ENCODE data around the gene PARP6. TPM values are rescaled to one million over a fixed set of nuclear protein-coding genes. Genes with fewer than 3 reads are reported as not detected.

Gene PARP6, protein sequence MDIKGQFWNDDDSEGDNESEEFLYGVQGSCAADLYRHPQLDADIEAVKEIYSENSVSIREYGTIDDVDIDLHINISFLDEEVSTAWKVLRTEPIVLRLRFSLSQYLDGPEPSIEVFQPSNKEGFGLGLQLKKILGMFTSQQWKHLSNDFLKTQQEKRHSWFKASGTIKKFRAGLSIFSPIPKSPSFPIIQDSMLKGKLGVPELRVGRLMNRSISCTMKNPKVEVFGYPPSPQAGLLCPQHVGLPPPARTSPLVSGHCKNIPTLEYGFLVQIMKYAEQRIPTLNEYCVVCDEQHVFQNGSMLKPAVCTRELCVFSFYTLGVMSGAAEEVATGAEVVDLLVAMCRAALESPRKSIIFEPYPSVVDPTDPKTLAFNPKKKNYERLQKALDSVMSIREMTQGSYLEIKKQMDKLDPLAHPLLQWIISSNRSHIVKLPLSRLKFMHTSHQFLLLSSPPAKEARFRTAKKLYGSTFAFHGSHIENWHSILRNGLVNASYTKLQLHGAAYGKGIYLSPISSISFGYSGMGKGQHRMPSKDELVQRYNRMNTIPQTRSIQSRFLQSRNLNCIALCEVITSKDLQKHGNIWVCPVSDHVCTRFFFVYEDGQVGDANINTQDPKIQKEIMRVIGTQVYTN
- total RNA-seq, result 71.3 TPM

DNA sequence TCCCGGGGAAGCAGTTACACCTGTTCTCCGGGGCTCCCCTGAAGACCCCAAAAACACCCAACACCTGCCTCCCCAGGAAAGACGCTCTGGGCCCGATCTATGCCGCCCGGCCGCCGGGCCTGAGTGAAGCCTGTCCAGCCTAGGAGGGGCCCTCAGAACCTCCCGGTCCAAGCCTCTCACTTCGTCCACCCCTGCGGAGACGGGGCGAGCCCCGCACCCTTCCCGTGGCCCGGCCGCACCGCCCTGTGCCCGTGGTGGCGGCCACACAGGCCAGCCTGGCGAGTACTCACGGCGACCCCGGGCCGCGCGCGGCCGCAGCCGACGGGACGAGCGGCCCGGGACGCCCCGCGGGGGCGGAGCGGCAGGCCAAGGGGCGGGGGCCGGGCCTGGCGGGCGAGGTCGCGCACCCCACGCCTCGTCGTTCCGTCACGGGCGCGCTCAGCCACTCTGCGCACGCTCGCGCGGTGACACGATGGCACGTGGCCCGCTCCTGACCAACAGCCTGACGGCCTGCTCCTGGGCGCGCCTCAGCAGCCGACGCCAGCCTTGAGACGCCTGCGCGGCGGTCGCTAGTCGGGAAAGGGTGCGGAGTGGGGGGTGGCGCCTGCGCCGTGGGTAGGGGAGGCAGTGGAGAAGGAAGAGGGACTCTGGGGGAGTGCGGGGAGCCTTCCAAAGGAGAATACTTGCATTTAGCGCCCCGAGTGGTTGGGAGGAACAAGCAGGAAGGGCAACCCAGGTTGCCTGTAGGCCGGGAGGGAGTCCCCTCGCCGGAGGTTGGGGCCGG lies at the start of gene PARP6:
TSS of gene PARP6 (minus strand) at position 342 of the 784 bp plus-strand sequence. CDS start 5,077 bp downstream, outside the sequence.
- DNase-seq (ENCODE audit: low spot score), result peak; percentile 98

DNA sequence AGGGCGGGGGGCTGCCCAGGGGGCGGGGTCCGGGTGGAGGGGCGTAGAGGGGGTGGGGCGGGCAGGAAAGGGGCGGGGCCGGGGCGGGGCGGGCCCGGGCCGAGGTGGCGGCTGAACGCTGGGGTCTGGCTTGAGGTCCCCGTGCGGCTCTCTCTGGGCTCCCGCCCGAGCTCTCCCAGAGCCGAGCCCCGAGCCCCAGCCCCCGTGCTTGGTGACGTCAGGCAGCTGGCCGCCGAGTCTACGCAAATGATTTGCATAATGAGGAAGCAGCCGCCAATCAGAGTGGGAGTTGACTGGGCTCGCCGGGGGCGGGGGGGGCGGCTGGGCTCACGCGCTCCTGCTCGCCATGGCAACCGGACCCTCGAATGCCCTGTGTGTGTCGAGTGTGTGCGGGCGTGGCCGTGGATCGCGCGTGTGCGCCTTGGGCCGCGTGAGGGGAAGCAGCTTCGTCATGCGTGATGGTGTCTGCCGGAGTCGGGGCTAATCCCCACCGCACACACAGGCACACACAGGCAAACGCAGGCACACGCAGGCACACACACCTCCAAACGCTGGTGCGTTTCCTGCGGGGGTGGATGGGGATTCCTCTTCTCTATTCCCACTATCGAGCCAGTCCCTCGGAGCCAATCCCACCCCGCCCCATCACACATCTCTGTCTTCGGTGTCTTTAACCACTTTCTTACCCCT lies 47.8 kb upstream of the PARP6 start, which contains the start of gene CELF6:
TSS of gene CELF6 (minus strand) at position 173 of the 687 bp plus-strand sequence. CDS start 283 bp downstream, outside the sequence.
- DNase-seq (ENCODE audit: low spot score), result peak; percentile 72

DNA sequence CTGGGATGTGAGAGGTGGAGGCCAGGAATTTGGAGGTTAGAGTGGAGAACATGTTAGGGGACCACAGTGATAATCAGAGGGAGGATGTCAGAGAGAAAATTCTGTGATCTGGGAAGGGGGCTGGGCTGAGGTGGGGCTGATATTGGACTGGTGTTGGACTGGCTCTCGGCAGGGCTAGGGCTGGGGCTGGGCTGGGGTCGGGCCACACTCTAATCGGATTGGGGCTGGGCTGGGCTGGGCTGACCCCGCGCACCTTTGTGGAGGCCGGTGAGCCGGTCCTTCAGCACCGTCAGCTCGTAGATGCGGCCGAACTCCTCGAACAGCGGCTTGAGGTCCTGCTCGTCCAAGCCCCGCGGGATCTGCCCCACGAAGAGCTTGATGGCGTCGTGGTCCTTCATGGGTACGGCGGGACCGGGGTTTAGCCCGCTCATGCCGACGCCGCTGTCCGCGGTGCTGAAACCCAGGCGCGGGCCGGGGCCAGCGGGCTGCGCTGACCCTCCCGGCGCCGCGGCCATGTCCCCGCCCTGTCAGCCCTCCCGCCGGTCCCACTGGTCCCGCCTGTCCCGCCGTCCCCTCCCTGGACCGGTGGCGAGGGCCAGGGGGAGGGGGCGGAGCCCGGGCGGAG lies 47.1 kb upstream of the PARP6 start:
- peak; percentile 60 for DNase-seq (ENCODE audit: low spot score)

DNA sequence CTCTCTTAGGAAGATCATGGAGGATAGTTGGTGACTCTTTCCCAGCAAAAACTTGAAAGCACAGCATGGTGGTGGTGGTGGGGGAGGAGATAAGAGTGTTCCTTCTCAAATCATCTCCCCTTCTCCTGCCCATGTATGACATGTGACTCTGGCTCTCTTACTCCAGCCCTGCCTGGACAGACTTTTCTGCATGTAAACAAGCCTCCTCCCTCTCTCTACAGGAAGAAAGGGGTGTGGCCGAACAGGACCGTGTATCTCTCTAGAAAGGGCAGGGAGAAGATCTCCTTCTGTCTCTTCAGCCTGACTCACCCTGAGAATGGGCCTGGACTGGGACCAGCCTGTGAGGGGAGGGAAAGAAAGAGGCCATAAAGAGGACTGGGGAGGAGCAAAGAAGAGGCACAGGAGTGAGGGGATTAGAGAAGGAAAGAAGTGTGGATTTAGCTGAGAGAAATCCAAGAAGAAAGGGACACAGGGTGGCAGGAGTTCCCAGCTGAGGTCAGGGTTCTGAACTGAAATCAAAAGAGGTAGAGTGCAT lies 46.1 kb upstream of the PARP6 start:
- DNase-seq (ENCODE audit: low spot score), result no peak

DNA sequence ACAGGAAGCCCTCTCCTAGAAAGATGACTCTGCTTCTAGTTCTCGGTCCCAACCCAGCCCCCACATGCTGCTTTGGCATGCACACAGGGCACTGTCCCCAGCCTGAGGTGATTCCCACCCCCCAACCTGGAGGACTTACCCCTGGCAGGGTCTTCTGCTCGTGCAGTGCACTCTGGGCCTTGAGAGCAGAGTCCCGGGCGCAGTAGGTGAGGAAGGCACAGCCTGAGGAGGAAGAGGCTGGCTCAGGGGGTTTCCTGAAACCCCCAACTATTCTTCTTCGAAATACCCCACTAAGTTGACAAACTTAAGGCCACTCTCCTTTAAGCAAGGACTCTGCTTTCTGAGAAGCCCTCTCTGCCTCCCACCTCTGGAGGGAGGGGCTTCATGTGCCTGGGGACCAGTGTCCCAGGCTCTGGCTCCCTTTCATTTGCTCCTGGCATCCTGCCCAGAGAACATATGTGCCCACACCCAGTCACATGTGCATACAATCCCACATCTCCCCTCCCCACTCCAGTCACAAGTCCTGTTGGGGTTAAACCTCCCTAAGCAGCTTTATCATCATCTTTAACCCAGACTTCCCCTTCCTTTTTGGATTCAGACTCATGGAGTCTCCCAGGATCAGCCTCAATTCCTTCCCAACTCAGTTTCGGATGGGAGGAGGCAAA lies 43.5 kb upstream of the PARP6 start:
- no peak for DNase-seq (ENCODE audit: low spot score)

DNA sequence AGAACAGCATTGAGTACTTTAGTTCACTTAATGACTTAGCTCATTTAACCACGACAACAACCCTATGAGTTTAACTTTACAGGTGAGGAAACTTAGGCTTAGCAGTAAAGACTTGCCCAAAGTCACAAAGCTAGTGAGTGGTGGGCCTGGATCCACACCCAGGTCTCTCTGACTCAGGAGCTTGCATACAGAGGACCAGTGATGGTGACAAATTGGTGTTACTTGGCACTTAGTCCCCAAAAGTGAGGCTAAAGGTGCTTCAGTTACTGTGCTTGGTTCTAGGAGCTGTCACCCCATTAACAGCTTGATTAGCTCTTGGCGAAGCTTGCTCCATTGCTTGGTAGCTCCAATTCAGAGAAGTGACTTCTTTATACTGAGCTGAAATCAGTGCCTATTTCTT lies 41.5 kb upstream of the PARP6 start:
- DNase-seq (ENCODE audit: low spot score), result no peak

DNA sequence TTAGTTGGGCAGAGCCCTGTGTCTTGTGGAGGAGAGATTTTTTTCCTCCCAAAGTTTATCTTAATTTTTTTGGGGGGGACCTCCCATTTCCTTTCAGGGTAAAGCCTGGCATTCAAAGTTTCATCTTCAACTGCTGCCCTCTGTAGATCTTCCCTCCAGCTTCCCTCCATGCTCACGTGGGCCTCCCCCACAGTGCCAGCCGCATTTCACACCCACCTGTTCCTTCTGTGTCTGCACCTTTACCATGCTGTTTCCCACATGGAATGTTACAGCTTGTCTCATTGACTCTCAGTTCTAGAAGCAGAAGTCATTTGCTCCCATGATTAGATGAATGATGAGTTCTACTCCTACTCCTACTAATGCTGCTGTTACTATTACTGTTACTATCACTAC lies 41.1 kb upstream of the PARP6 start:
- no peak for DNase-seq (ENCODE audit: low spot score)

DNA sequence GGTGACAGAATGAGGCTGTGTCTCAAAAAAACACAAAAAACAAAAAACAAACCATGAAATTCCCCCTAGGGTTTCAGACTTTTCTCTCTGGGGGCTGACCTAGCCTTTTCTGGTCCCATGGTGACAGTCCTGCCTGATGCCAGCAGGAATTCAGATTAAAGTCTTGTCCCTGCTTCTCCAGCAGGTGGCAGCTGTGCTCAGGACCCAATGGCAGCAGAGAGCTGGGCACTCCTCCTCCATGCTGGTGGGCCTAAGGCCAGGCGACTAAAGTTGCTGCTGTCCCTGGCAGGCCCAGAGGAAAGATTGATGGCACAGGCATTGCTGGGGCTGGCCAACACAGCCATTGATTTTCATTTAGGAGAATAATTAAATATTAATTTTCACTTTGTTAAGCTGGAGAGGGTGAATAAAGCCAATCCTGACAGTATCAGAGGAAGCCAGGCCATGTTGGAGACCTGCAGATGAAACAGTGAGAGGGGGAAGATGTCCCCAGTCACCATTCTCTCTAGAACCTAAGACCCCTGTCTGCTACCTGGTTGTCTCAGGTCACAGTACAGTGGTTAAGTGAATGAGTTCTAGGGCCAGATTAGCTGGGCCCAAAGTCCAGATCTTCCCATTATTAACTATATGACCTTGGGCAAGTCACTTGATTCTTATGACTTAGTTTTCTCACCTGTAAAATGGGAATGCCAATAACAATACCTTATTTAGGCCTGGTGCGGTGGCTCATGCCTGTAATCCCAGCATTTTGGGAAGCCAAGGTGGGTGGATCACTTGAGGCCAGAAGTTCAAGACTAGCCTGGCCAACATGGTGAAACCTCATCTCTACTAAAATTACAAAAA lies 40.5 kb upstream of the PARP6 start:
- peak; percentile 73 for DNase-seq (ENCODE audit: low spot score)

DNA sequence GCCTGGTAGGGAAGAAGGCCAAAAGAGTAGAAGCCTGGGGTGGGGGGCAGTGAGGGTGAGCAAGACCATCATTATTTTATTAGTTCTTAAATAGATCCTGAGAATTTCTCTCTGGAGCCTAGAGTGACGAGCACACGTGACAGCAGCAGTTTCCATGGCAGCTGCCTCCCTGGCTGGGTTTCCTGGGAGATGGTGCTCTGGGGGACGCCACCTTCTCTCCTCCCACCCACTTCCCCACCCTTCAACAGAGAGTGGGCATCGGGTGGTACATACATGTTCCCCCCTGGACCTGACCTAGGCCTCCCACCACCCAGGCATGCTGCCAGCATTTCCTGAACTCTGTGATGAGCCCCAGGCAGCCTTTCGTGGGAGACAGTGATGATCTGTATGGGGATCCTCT lies 34.7 kb upstream of the PARP6 start:
- DNase-seq (ENCODE audit: low spot score), result no peak

DNA sequence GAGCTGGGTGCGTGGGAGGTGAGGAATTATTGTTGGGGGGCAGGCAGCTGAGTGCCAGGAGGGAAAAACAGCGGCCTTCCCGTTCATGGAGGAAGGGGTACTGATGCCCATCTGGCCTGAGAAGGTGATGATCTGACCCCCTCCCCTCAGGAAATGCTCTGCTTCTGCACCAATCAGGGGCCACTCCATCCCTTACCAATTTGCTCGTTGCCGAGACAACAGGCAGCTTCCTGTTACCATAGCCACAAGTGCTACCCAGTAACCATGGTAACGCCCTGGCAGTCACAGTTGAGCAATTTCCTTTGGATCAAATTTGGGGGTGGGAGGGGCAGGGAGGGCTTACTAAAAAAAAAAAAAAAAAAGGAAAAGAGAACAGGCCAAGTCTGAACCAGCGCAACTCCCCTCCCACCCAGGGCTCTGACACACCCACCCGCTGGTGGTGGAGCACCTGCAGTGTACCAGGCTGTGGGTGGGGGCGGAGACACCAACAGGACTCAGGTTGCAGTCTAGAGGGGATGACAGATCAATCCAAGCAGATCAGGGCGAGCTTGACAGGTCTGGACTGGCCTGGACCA lies 33.9 kb upstream of the PARP6 start:
- DNase-seq (ENCODE audit: low spot score), result no peak

DNA sequence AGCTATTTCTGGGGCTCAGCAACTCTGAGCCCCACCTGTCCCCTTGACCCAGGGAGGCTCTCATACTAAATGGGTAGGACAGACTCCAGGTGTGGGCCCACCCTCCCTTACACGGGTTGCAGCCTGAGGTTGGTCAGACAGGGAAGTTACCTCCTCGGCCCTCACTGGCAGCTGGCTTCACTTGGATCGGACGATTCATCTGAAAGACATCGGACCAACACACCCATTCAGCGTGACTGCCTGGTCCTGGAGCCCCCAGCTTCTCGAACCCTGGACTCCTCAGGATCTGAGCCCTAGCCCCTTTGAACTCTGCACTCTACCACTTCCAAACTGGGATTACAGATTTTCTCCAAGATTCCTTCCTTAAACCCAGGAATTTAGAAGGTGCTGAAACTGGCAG lies 32.2 kb upstream of the PARP6 start:
- DNase-seq (ENCODE audit: low spot score), result no peak

DNA sequence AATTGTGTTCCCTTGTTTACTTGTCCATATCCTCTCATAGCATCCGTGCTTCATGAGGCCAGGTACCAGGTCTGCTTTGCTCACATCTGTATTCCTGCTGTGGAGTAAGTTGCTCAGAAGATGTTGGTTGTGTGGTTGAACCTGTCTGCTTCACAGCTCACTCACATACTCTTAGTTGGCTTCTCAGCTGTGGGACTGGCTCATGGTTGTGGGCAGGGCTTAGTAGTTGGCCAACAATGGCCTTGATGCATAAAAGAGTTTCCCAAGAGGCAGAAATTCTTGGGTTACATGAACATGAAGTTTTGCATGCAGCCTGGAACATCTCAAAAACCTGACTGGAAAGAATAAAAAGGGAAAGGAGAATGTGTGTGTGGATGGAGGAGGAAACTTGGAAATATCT lies 30.6 kb upstream of the PARP6 start:
- DNase-seq (ENCODE audit: low spot score), result no peak

DNA sequence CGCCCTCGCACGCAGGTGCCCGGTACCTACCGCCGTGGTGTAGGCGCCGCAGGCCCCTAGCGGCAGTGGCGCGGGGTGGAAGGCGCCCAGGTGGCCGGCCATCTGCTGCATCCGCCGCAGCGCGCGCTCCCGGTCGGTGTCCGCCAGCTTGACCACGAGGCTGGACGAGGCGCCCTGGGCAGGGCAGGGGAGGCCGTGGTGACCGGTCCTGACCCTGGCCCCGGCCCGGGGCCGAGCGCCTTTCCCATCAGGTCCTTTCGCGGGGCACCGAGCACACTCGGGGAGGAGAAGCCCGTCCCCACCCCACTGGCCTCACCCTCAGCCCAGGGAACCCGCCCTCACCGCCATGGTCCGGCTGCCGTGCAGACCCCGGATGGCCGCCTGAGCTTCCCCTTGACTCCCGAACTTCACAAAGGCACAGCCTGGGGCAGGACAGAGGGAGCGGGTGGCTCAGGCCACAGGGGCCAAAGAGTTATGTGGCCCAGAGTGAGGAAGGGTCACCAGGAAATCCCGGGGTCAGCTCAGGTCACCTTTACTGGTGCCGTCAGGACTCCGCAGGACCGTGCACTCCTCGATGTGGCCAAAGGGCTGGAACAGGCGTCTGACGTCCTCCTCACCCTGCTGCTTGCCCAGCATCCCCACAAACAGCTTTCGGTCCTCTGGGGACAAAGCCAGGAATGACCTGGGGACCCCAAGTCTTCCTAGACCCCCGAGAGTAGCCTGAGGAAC lies 17.4 kb upstream of the PARP6 start:
- DNase-seq (ENCODE audit: low spot score), result no peak

DNA sequence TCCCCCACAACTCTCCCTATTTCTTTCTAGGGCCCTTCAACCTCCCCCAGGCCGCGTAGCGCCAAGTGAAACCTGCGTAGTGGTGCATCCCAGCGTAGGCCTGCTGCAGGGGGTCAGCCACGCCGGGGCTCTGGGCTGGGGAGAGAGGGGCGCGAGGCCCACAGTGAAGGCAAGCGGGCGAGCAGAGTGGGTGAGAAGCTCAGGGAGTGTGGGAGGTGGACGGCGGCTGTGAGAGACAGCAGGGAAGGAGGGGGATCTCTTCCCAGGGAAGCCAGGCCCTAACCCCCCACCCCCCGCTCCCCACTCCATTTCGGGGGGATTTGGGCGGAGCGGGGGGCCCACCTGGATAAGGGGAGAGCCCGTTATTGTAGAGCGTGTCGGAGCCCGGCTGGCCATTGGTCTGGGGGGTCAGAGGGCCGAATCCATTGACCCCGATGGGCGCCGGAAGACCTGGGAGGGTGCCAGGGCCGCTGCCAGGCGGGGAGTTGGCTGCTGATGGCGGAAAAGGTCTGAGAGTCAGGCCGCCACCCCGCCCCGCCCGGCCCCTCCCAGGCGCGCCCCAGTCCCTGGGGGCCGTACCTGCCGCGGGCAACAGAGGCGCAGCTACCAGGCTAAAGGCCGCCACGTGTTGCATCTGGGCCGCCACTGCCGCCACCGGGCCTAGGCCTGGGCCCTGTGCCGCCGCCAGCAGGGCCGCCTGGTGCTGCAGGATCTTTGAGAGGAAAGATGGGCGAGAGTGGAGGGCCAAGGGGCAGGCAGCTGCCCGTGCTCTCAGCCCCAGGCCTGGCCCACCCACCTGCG lies 16.6 kb upstream of the PARP6 start:
- no peak for DNase-seq (ENCODE audit: low spot score)

DNA sequence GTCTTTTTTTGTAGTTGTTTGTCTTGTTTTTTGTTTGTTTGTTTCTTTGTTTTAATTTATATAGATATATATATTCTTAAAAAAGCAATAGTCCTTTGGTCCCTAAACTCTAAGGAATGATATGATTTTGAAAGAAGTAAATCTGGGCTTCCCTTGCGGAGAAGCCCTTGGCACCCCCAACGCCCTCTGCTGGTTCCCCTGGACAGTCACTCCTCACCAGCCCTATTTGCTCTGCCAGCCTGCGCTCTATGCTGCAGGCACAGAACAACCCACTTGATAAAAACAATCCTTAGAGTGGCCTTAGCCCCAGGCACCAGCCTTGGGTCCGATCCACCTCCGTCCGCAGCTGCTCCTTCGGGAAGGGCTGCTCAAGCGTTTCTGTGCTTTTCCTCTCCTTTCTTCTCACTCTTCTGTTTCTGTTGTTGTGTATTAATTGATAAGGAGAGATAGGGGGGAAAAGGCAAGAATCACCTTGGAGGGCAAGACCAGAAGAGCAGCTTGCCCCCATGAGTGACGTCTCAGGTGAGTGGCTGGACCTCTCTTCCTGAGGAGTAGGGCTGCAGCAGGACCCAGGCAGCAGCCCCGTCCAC lies 13.7 kb upstream of the PARP6 start:
- DNase-seq (ENCODE audit: low spot score), result peak; percentile 21

DNA sequence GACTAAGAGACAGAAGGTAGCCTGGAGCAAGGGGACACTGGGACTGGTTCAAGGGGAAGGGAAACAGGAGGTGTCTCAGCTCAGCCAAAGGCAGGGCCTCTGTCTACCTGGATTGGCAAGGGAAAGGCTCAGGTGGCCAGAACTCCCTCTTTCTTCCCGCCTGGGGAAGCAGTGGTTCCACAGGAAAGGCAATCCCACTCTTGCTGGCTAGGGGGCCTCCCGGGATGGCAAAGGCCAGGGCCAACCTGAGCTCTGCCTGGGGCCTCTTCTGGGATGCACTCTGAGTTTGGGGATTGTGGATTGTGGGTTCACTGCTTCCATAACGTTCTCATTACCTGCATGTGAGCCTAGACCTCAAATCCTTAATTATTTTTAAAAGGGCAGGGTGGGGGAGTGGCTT lies 13.0 kb upstream of the PARP6 start:
- no peak for DNase-seq (ENCODE audit: low spot score)

DNA sequence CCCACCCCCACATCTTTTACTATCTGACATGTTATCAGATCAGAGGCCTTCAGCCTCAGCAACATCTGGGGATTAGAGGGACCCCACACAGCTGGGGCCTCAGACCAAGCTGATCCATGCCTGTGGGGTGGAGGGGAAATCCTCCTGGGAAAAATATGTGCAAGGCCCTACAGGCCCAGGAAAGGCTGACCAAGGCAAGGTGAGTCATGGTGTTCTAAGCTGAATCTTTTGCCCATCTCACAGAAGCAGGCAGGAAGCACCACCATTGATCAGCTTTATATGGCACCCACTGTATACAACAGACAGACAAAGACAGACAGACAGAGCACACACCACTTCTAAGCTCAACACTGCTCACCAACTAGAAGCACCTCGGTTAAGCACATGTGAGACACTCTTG lies 12.4 kb upstream of the PARP6 start:
- DNase-seq (ENCODE audit: low spot score), result no peak
